HG02884 (cell line): ENCODE data around the gene GPR17.
A peak's percentile ranks its signal among the peaks of the same experiment; 100 is the strongest.

ENCODE experiments used
- ATAC-seq: cut with Tn5 transposase; IDR thresholded peaks from one replicate; pipeline ENCODE4 v1.9.1; 2021; ENCODE audit warnings: mild to moderate bottlenecking, moderate library complexity; ENCODE audit not compliant: unreplicated experiment

Gene GPR17

GRCh38 chr2:127640082-127641072 lies 5.6 kb upstream of the GPR17 start:
- peak; percentile 58 for ATAC-seq

- no peak for ATAC-seq
Measured at GRCh38 chr2:127641133-127641532, 4.8 kb upstream of the GPR17 start.

DNA sequence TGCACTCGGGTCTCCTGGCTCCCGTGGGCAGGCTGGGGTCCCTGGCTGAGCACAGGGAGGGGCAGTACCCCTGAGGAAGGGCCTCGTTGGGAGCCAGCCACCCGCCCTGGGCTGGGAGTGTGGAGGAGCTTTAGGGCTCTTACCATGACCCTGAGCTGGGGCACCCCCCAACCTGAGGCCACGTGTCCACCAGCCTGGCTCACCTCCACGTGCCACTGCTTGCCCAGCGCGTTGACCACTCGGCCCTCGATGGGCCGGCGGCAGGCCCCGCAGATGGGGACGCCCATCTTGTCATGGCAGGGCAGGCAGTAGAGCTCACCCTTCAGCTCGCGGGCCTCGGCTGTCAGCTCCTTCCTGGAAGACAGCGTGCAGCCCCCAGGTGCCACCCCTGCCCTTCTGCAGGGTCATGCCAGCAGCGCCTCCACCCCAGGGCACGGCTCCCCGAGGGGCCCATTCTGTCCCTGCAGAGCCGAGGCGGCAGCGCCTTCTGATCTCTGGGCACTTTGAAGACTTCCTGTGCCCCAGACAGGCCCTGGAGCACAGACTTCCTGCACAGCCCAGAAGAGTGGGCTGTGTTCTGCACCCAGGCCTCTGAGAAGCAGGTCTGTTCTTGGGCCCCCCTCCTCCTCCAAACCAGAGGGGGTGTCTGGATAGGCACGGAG lies 4.0 kb upstream of the GPR17 start:
- no peak for ATAC-seq

- no peak for ATAC-seq
Measured at GRCh38 chr2:127642706-127643438, 3.1 kb upstream of the GPR17 start.

GRCh38 chr2:127643439-127644065 lies 2.4 kb upstream of the GPR17 start:
- ATAC-seq: no peak

DNA sequence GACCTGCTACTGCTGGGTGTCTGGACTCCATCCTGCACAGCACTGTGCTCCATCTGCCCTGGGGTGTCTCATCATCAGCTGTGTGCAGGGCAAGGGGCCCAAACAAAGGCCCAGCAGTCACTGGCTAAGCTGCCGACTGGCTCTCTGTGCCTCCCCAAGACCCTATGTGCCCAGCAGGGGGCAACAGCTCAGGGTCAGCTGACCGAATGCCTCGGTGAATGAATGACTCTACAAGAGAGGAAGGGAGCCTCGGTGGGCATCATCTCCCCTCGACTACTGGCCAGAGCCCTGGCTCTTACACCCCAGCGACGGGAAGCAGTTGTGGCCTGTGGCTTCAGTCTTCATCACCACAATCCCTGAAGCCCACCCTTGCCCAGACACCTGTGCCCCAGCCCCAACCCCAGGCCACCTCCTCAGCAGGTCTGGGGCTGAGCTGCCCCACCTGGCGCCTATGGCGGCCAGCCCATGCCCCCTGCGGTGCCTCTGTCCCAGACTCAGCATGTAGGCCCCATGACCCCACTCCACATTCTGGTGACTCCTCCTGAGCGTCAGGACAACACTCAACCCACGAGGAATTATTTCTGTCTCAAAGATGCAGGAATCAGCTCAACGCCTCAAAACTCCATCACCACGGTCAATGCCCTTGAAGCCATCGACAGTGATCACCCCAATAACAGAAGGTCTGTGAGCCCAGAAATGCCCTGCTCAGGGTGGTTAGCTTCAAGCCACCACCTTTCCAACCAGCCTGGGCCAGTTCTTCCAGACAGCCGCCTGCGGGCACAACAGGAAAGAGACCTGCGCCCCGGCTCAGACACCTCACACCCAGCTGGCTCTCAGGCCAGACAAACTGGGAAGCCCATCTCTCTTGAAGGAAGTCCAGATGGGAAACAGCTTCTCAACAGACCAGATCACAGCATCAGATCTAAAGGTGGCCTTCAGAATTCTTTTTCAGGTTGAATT lies 1.6 kb upstream of the GPR17 start:
- ATAC-seq: no peak

DNA sequence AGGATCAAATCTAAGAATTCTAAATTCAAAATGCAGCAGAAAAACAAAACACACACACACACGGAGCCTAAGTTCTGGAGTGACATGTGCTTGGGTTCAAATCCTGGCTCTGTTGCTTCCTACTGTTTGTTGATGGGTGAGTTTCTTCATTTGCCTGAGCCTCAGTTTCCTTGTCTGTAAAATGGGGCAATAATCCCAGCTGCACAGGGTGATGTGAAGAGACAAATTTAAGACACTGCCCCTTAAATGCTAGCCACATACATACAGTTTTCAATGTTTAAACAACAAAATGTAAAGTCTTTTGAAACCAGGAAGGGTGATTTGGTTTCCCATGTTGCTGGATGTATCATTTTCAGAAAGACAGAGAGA lies 943 bp upstream of the GPR17 start:
- ATAC-seq: no peak

DNA sequence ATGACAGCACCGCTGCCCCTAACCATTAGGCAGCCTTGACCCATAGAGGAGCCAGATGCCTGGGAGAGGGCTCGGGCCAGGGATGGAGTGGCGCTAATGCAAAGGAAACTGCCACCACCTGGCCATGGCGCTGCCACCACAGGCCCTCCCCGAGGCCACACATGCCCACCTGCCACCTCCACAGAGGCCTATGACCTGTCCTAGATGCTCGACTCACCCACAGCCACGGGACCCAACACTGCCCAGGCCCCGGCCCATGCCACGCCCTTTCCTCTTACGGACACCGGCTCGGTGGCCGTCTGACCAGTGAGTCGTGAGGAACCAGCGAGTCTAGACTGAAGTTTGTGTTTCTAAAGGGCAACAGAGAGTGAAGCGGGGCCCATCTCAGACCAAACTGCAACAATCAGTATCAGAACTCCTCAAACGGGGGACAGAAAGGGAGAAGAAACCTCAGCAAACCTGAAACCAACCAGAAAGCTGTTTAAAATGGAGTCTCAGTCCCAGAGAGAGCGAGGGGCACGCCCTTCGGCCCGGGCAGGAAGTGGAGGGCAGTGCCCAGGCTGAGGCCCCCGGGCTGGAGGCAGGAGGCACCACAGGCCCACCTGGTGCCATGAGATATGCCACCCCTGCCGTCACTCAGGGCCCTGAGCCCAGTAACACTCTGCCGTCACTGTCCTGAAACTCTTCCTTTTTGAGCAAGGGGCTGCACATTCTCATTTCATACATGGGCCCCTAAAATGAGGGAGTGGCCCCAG lies 711 bp downstream of the GPR17 start:
- ATAC-seq: no peak

- no peak for ATAC-seq
Measured at GRCh38 chr2:127647242-127648190, 1.6 kb downstream of the GPR17 start.

- no peak for ATAC-seq
Measured at GRCh38 chr2:127648321-127648720, 2.4 kb downstream of the GPR17 start.

DNA sequence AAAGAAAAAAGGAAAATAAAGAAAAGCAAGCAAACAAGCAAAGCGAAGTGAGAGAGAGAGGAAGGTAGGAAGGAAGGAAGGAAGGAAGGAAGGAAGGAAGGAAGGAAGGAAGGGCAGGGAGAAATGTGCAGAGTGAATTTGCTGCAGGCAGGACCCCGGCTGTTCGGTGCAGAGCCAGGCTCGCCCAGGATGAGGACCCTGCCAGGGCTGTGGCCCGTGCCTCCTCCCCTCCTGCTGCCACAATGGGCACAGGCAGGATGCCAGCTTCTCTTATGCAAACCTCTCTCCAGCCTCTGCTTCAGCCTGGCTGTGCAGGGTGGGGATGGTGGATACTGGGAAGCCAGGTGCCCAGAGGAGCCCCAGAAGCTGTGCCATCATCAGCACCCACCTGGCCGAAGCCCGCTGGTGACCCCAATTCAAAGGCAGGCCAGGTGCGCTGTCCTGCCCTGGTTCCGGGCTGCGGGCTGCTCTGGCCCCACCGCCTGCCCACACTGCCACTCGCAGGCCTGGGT lies 3.2 kb downstream of the GPR17 start:
- no peak for ATAC-seq

- ATAC-seq: no peak
Measured at GRCh38 chr2:127649684-127650040, 3.7 kb downstream of the GPR17 start.

DNA sequence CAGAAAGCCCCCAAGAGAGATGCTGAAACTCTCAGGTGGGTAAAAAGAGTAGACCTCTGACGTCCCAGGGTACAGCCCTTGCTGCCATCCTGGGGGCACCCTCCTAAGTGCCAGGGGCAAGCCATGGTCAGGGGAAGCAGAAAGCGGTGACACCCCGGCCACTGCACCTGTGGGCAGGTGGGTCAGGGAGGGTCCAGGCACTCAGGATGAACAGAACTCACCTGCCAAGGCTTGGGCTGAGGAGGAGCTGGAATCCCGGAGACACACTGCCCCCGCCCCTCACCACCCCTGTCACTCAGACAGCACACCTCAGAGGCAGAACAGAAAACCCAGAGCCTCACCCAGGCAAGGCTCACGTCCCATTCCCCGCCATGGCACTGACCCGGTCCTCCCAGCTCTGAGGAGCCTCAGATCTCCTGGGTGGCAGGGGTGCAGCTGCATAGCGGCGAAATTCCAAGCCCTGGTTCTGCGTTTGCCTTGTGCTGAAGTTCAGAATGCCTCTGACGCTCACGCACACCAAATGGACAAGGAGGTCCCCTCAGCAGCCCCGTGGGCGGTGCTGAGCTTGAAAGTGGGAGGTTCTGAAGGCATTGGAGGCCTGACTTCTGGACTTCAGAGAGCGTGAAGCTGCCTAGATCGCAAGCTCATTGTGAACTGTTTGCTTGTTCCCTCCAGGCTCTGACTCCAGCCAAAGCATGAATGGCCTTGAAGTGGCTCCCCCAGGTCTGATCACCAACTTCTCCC lies 4.3 kb downstream of the GPR17 start:
- ATAC-seq: no peak

- ATAC-seq: no peak
Measured at GRCh38 chr2:127650785-127651380, 4.9 kb downstream of the GPR17 start.

DNA sequence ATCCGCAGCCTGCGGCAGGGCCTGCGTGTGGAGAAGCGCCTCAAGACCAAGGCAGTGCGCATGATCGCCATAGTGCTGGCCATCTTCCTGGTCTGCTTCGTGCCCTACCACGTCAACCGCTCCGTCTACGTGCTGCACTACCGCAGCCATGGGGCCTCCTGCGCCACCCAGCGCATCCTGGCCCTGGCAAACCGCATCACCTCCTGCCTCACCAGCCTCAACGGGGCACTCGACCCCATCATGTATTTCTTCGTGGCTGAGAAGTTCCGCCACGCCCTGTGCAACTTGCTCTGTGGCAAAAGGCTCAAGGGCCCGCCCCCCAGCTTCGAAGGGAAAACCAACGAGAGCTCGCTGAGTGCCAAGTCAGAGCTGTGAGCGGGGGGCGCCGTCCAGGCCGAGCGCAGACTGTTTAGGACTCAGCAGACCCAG lies 5.4 kb downstream of the GPR17 start:
- no peak for ATAC-seq

DNA sequence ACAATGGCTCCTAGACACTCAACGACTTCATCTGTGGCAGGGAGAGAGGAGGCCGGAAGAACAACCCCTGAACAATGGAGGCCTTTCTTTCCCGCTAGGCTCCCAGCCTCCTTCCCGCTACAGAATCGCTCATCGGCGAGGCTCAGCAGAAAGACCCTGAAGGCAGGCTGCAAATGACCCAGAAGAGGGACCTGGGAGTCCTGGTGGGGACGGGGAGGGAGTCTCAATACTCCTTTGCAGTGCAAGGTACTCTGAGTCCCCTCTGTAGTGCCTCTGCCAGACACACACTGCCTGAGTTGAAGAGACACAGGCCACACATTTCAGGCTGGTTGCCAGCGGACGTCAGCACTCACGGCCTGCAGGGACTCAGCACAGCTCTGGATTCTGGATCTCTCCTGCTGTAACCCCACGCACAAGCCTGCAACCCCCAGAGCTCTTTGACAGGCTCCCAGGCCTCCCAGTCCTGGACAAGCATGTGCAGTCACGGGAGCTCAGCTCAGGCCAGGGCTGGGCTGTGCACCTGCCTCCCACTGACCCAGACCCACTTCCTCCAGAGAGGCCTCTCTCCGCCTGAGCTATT lies 6.1 kb downstream of the GPR17 start:
- no peak for ATAC-seq
